ENCODE measurements around the gene SUGP2. TPM values are rescaled to one million over a fixed set of nuclear protein-coding genes. Genes with fewer than 3 reads are reported as not detected.

SUGP2 gene
- total and polyA plus RNA-seq, 9 of the 15 experiments (the other 6 are each of a cell fraction or from before 2014, with no cell fraction given): 13.1 to 101 (median 63.1) TPM

DNA sequence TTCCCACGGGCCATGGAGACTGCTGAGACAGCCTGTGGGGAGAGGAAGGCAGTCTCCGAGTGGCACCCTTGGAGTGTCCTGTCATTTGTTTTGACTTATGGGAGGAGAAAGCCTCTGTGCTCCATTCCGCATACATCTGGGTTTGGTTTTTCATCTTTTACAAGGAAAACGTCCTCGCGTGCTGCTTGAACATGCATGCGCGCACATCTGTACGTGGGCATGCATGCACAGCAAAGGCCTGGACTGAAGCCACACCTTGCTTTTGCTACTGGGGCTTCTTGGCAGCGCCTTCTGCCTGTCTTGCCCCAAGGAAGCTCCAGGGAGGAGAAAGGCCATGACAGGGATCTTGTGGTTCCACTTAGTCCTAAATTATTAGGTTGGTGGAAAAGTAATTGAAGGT lies 44.0 kb downstream of the SUGP2 start:
- no peak overlapping the region for H3K9ac ChIP-seq (ENCODE audit: insufficient read depth in 1 of 2, low read depth in 2 of 2, low read length in 2 of 2)
- no peaks in the 10 kb centered on the region for H3K79me2 ChIP-seq (ENCODE audit: control insufficient read depth, insufficient read depth, low read length)
- FAIRE-seq (no peak), ATAC-seq (no peak), DNase-seq (ENCODE audit: extremely low read depth in 1 of 4, low spot score in 3 of 4) (no peak)
- H3K27me3 ChIP-seq (ENCODE audit: control insufficient read depth in 2 of 2, insufficient read depth in 2 of 2, low read length in 2 of 2): peaks cover 7 to 10% of the 10 kb centered on the region in 2 experiments; a peak in 3 of 5 replicates
- ChIA-PET CTCF (ENCODE audit: low intra/inter-chr PET ratio) (no interaction called here), POLR2A (interaction anchor here (0.6 to 1.0 kb wide), 5 partner anchors 9 to 125 kb away, joined by 3 read pairs; no protein-coding TSS in a partner anchor)
- BruUV-seq (replicated peaks): no TSS peak
- H3K4me3 ChIP-seq: no peak overlapping the region
- intact Hi-C loops (cut with micrococcal nuclease) (loop anchor here (5.0 kb wide), 2 partner anchors 47 to 217 kb away; partner anchors contain the start of gene HOMER3), in situ Hi-C loops (cut with MboI) (no loop called here)
- peaks cover 7% of the 10 kb centered on the region; the same call in 1 of the 2 replicates for H4K20me1 ChIP-seq (replicated peaks; ENCODE audit: control insufficient read depth, insufficient read depth, low read length)
- H2AFZ ChIP-seq (ENCODE audit: low read depth, low read length): no peak overlapping the region
- peaks cover 32% of the 10 kb centered on the region; the same call in 2 of the 3 replicates for H3K36me3 ChIP-seq (ENCODE audit: control insufficient read depth, insufficient read depth, low read length)
- TF ChIP-seq ZBTB17 (CRISPR knock-in tag; IDR thresholded peaks at IDR 0.05) (no peak), FOS (IDR thresholded peaks at IDR 0.05; ENCODE audit: extremely low read depth, insufficient read length) (no peak), MYNN (IDR thresholded peaks at IDR 0.05) (no peak), MYNN (CRISPR knock-in tag; IDR thresholded peaks at IDR 0.05) (no peak), NCOA1 (IDR thresholded peaks at IDR 0.05; ENCODE audit: low read depth) (no peak), RBFOX2 (IDR thresholded peaks at IDR 0.05; ENCODE audit: low read depth, low read length) (no peak), MCM2 (IDR thresholded peaks at IDR 0.05; ENCODE audit: low read depth) (no peak)
- TF ChIP-seq, protein P1, sequence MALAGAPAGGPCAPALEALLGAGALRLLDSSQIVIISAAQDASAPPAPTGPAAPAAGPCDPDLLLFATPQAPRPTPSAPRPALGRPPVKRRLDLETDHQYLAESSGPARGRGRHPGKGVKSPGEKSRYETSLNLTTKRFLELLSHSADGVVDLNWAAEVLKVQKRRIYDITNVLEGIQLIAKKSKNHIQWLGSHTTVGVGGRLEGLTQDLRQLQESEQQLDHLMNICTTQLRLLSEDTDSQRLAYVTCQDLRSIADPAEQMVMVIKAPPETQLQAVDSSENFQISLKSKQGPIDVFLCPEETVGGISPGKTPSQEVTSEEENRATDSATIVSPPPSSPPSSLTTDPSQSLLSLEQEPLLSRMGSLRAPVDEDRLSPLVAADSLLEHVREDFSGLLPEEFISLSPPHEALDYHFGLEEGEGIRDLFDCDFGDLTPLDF (CRISPR knock-in tag; IDR thresholded peaks at IDR 0.05): no peak
- 57% methylated on average over 10 of the region's 10 CpGs for WGBS (ENCODE audit: insufficient coverage, low coverage, missing lambda C conversion rate)
- peaks cover 0 to 9% of the 10 kb centered on the region in 2 experiments; a peak in 1 of 5 replicates for H3K4me1 ChIP-seq (replicated peaks in 1 of 2; ENCODE audit: control insufficient read depth in 2 of 2, insufficient read depth in 2 of 2, low read length in 2 of 2)
- no peaks in the 10 kb centered on the region for H3K9me1 ChIP-seq (ENCODE audit: control insufficient read depth, insufficient read depth, low read length)
- no peaks in the 10 kb centered on the region for H3K9me3 ChIP-seq (replicated peaks; ENCODE audit: control insufficient read depth, insufficient read depth, low read depth, low read length)
- no peak overlapping the region for H3K27ac ChIP-seq (ENCODE audit: extremely low read depth, low read depth, low read length)
- H3K4me2 ChIP-seq (ENCODE audit: insufficient read depth, low read length): no peak overlapping the region

All from K562 (cell line).